ENCODE measurements around the gene KRTAP9-9.
"Not testable (repeated sequence)": the region's sequence is repeated elsewhere in the genome, so short reads cannot be mapped to it uniquely, and the experiment has no call there.

Gene KRTAP9-9

GRCh38 chr17:41255381-41256290, at the start of gene KRTAP9-9:
TSS of gene KRTAP9-9 (plus strand) at chr17:41255384.
- not testable (repeated sequence) for DNase-seq

- DNase-seq = peak; percentile 42
Measured at GRCh38 chr17:41211845-41212466, 43.2 kb upstream of the KRTAP9-9 start.

GRCh38 chr17:41212524-41213169, 42.5 kb upstream of the KRTAP9-9 start:
- DNase-seq = peak; percentile 62

GRCh38 chr17:41215681-41216080, 39.5 kb upstream of the KRTAP9-9 start:
- no peak for DNase-seq

- no peak for DNase-seq
Measured at GRCh38 chr17:41223821-41224220, 31.4 kb upstream of the KRTAP9-9 start.

- DNase-seq = no peak
Measured at GRCh38 chr17:41226051-41226450, 29.1 kb upstream of the KRTAP9-9 start.

- DNase-seq = not testable (repeated sequence)
Measured at GRCh38 chr17:41226598-41227095, 28.5 kb upstream of the KRTAP9-9 start, which contains the start of gene KRTAP9-2. TSS of gene KRTAP9-2 (plus strand) at chr17:41226648. CDS start at chr17:41226655, 7 bp downstream.

- no peak for DNase-seq
Measured at GRCh38 chr17:41230094-41230493, 25.1 kb upstream of the KRTAP9-9 start.

- DNase-seq = no peak
Measured at GRCh38 chr17:41231731-41232130, 23.5 kb upstream of the KRTAP9-9 start.

- DNase-seq = peak; percentile 2
Measured at GRCh38 chr17:41232399-41233105, 22.6 kb upstream of the KRTAP9-9 start, which contains the start of gene KRTAP9-3. TSS of gene KRTAP9-3 (plus strand) at chr17:41232449. CDS start at chr17:41232502, 53 bp downstream.

- DNase-seq = not testable (repeated sequence)
Measured at GRCh38 chr17:41237116-41237515, 18.1 kb upstream of the KRTAP9-9 start.

- DNase-seq = peak; percentile 7
Measured at GRCh38 chr17:41237949-41238437, 17.2 kb upstream of the KRTAP9-9 start, which contains the start of gene KRTAP9-8. TSS of gene KRTAP9-8 (plus strand) at chr17:41237999. CDS start at chr17:41238052, 53 bp downstream.

GRCh38 chr17:41246995-41247787, 8.0 kb upstream of the KRTAP9-9 start:
- DNase-seq = not testable (repeated sequence)

GRCh38 chr17:41249637-41250240, 5.4 kb upstream of the KRTAP9-9 start, which contains the start of gene KRTAP9-4:
TSS of gene KRTAP9-4 (plus strand) at chr17:41249687. CDS start at chr17:41249721, 34 bp downstream.
- DNase-seq = peak; percentile 1

GRCh38 chr17:41251261-41251660, 3.9 kb upstream of the KRTAP9-9 start:
- no peak for DNase-seq

GRCh38 chr17:41254861-41255260, 323 bp upstream of the KRTAP9-9 start:
- no peak for DNase-seq

GRCh38 chr17:41256291-41256685, 1.1 kb downstream of the KRTAP9-9 start:
- no peak for DNase-seq

- no peak for DNase-seq
Measured at GRCh38 chr17:41258406-41258805, 3.2 kb downstream of the KRTAP9-9 start.

- no peak for DNase-seq
Measured at GRCh38 chr17:41263212-41263611, 8.0 kb downstream of the KRTAP9-9 start.

GRCh38 chr17:41264599-41264998, 9.4 kb downstream of the KRTAP9-9 start:
- no peak for DNase-seq

GRCh38 chr17:41265078-41265477, 9.9 kb downstream of the KRTAP9-9 start, which contains the start of gene KRTAP9-6:
TSS of gene KRTAP9-6 (plus strand) at chr17:41265378. CDS start at chr17:41265378, 0 bp downstream.
- no peak for DNase-seq

Measured in NCI-H69 (cell line).